Calu3 (cell line): ENCODE data around the gene MYL6. TPM values are rescaled to one million over a fixed set of nuclear protein-coding genes. Genes with fewer than 3 reads are reported as not detected.
A peak's percentile ranks its signal among the peaks of the same experiment; 100 is the strongest.

ENCODE experiments used
- BruUV-seq: library from RNA; stranded (reverse); fragments of 400-500 nt; replicated peaks from 2 replicates; lab custom pipeline; 2021; lab: Mats Ljungman, UMichigan
- CTCF ChIA-PET: fragments of 300-600 bp; sonication (Branson Sonifier 250); formaldehyde crosslinking; loops from one replicate; lab custom pipeline; 2022; ENCODE audit warnings: antibody characterized with exemption; lab: Charles Lee
- DNase-seq: peaks from one replicate; pipeline ENCODE4 v3.0.0; 2022
- H3K27ac Mint-ChIP-seq: one replicate; pipeline ENCODE4 v1.8.0; 2022; ENCODE audit warnings: mixed read lengths; ENCODE audit not compliant: unreplicated experiment
- H3K27me3 Mint-ChIP-seq: one replicate; pipeline ENCODE4 v1.8.0; 2022; ENCODE audit warnings: mixed read lengths; ENCODE audit not compliant: unreplicated experiment
- H3K36me3 Mint-ChIP-seq: one replicate; pipeline ENCODE4 v1.8.0; 2022; ENCODE audit warnings: mild to moderate bottlenecking, moderate library complexity, mixed read lengths; ENCODE audit not compliant: insufficient read depth, unreplicated experiment
- H3K4me1 Mint-ChIP-seq: one replicate; pipeline ENCODE4 v1.8.0; 2022; ENCODE audit warnings: mild to moderate bottlenecking, low read depth, mixed read lengths; ENCODE audit not compliant: unreplicated experiment
- H3K4me3 Mint-ChIP-seq: one replicate; pipeline ENCODE4 v1.8.0; 2022; ENCODE audit warnings: mild to moderate bottlenecking, low read depth, moderate library complexity, mixed read lengths; ENCODE audit not compliant: unreplicated experiment
- H3K9me3 Mint-ChIP-seq: one replicate; pipeline ENCODE4 v1.8.0; 2022; ENCODE audit warnings: low read depth, mixed read lengths; ENCODE audit not compliant: unreplicated experiment
- CTCF ChIP-seq: fragments of 200-600 bp; IDR thresholded peaks from one replicate; pipeline ENCODE4 v1.8.0; 2022; ENCODE audit warnings: antibody characterized with exemption; ENCODE audit not compliant: unreplicated experiment
- intact Hi-C: fragments of 100-400 bp; cut with micrococcal nuclease; formaldehyde crosslinking; loops from one replicate; pipeline ENCODE4 v1.10.0; 2022; ENCODE audit not compliant: unreplicated experiment
- total RNA-seq: library from RNA; stranded (reverse); gene quantifications from 2 replicates; pipeline ENCODE4 v1.2.3, GENCODE V29; 2022

MYL6 gene
- total RNA-seq, 1 experiment from 2014 or later, result 1,130 TPM

- DNase-seq, result no peak
- no peak for TF ChIP-seq CTCF
- H3K4me3 Mint-ChIP-seq, result peak overlapping the region; percentile 98
- peaks cover 86% of the 10 kb centered on the region for H3K36me3 Mint-ChIP-seq
- H3K27ac Mint-ChIP-seq, result peak overlapping the region; percentile 100
- peaks cover 32% of the 10 kb centered on the region for H3K4me1 Mint-ChIP-seq
- TSS peak; percentile 62 for BruUV-seq
- no peaks in the 10 kb centered on the region for H3K27me3 Mint-ChIP-seq
- intact Hi-C loops, result loop anchor here (2.0 to 5.0 kb wide), 2 partner anchors 33 to 42 kb away; partner anchors contain the start of genes RPL41 and ZC3H10
- no peaks in the 10 kb centered on the region for H3K9me3 Mint-ChIP-seq
- CTCF ChIA-PET, result interaction anchor here (0.6 to 1.5 kb wide), 2 partner anchors 30 to 42 kb away, joined by 3 to 11 read pairs; partner anchors contain the start of genes SMARCC2 and ZC3H10
Measured at GRCh38 chr12:56159482-56160192, 1.5 kb downstream of the MYL6 start.

- H3K4me1 Mint-ChIP-seq, result peaks cover 32% of the 10 kb centered on the region
- no peak for TF ChIP-seq CTCF
- intact Hi-C loops, result no loop called here
- no peaks in the 10 kb centered on the region for H3K9me3 Mint-ChIP-seq
- BruUV-seq, result no TSS peak
- DNase-seq, result no peak
- peaks cover 92% of the 10 kb centered on the region for H3K36me3 Mint-ChIP-seq
- peak overlapping the region; percentile 100 for H3K27ac Mint-ChIP-seq
- H3K4me3 Mint-ChIP-seq, result peak overlapping the region; percentile 98
- CTCF ChIA-PET, result no interaction called here
- no peaks in the 10 kb centered on the region for H3K27me3 Mint-ChIP-seq
Measured at GRCh38 chr12:56160193-56160763, 2.1 kb downstream of the MYL6 start.

GRCh38 chr12:56160894-56161689 lies 2.9 kb downstream of the MYL6 start:
- CTCF ChIA-PET, result no interaction called here
- no TSS peak for BruUV-seq
- H3K27ac Mint-ChIP-seq, result peak overlapping the region; percentile 100
- DNase-seq, result no peak
- peaks cover 32% of the 10 kb centered on the region for H3K4me1 Mint-ChIP-seq
- H3K36me3 Mint-ChIP-seq, result peaks cover 93% of the 10 kb centered on the region
- intact Hi-C loops, result no loop called here
- H3K9me3 Mint-ChIP-seq, result no peaks in the 10 kb centered on the region
- H3K4me3 Mint-ChIP-seq, result peak overlapping the region; percentile 98
- TF ChIP-seq CTCF, result no peak
- no peaks in the 10 kb centered on the region for H3K27me3 Mint-ChIP-seq

GRCh38 chr12:56161690-56162351 lies 3.7 kb downstream of the MYL6 start:
- TF ChIP-seq CTCF, result no peak
- H3K4me3 Mint-ChIP-seq, result peak overlapping the region; percentile 98

More at GRCh38 chr12:56161690-56162351, 3.7 kb downstream of the MYL6 start:
- Mint-ChIP-seq H3K36me3 (peaks cover 96% of the 10 kb centered on the region), H3K4me1 (peaks cover 32% of the 10 kb centered on the region), H3K9me3 (no peaks in the 10 kb centered on the region), H3K27me3 (no peaks in the 10 kb centered on the region), H3K27ac (peak overlapping the region; percentile 100)
- BruUV-seq, result no TSS peak
- CTCF ChIA-PET, result interaction anchor here (0.7 kb wide), 1 partner anchor 38 kb away, joined by 3 read pairs; no protein-coding TSS in a partner anchor
- intact Hi-C loops, result no loop called here
- no peak for DNase-seq
